Lung microvascular endothelial cell (primary cell): ENCODE measurements around the gene NTF3. TPM values are rescaled to one million over a fixed set of nuclear protein-coding genes. Genes with fewer than 3 reads are reported as not detected.
A peak's percentile ranks its signal among the peaks of the same experiment; 100 is the strongest.

Source experiments
- DNase-seq, 2 donors: peaks; one replicate each; pipeline versions ENCODE4 v3.0.0 to v3.0.0-alpha.2; 2010; ENCODE audit warnings: low read depth in 2 of 2
- total RNA-seq: library from RNA; depleted of rRNA; stranded (reverse); fragments of >200 nt; gene quantifications from 2 replicates; pipeline ENCODE4 v1.2.1, GENCODE V29; 2014

NTF3 gene
- under 0.01 and 0.20 TPM in 2 replicates for total RNA-seq

GRCh38 chr12:5432011-5432400 is at the start of gene NTF3:
Gene NTF3, plus strand, starts transcription at chr12:5432108. Its CDS starts 217 bp downstream, at chr12:5432325.
- peak; percentile 24 to 28 for DNase-seq

GRCh38 chr12:5384015-5384414 is 47.9 kb upstream of the NTF3 start:
- DNase-seq: no peak

- no peak for DNase-seq
These were observed 43.0 kb upstream of the NTF3 start for GRCh38 chr12:5388581-5389535.

- no peak for DNase-seq
These were observed 41.6 kb upstream of the NTF3 start for GRCh38 chr12:5390174-5390799.

- DNase-seq: no peak
These were observed 40.3 kb upstream of the NTF3 start for GRCh38 chr12:5391653-5392052.

GRCh38 chr12:5392961-5393360 is 38.9 kb upstream of the NTF3 start:
- no peak for DNase-seq

- DNase-seq: no peak
These were observed 36.3 kb upstream of the NTF3 start for GRCh38 chr12:5395443-5396271.

- DNase-seq: no peak
These were observed 35.4 kb upstream of the NTF3 start for GRCh38 chr12:5396541-5396940.

GRCh38 chr12:5399266-5399665 is 32.6 kb upstream of the NTF3 start:
- DNase-seq: no peak

- no peak for DNase-seq
These were observed 29.6 kb upstream of the NTF3 start for GRCh38 chr12:5402009-5402935.

GRCh38 chr12:5403411-5403810 is 28.5 kb upstream of the NTF3 start:
- no peak for DNase-seq

- no peak for DNase-seq
These were observed 24.7 kb upstream of the NTF3 start for GRCh38 chr12:5407034-5407856.

- no peak for DNase-seq
These were observed 22.3 kb upstream of the NTF3 start for GRCh38 chr12:5409619-5410018.

GRCh38 chr12:5416571-5416970 is 15.3 kb upstream of the NTF3 start:
- DNase-seq: no peak

GRCh38 chr12:5417500-5417899 is 14.4 kb upstream of the NTF3 start:
- no peak for DNase-seq

GRCh38 chr12:5428332-5429221 is 3.3 kb upstream of the NTF3 start:
- peak; percentile 51 to 63 for DNase-seq

- DNase-seq: no peak
These were observed 2.0 kb upstream of the NTF3 start for GRCh38 chr12:5429741-5430557.
